ENCODE measurements around the gene MASP2. TPM values are rescaled to one million over a fixed set of nuclear protein-coding genes. Genes with fewer than 3 reads are reported as not detected.
"Not testable (repeated sequence)": the region's sequence is repeated elsewhere in the genome, so short reads cannot be mapped to it uniquely, and the experiment has no call there.

MASP2 gene
- total RNA-seq, 4 donors from 2014 or later, result 0.53 TPM; not detected in 3

GRCh38 chr1:11024874-11025203 is 22.2 kb downstream of the MASP2 start:
- DNase-seq (ENCODE audit: low spot score in 2 of 2), result no peak
- no peak overlapping the region for H3K4me3 ChIP-seq
- H3K27me3 ChIP-seq, result no peaks in the 10 kb centered on the region
- H3K4me1 ChIP-seq, result peaks cover 6% of the 10 kb centered on the region
- H3K9me3 ChIP-seq, result no peaks in the 10 kb centered on the region
- TF ChIP-seq POLR2A (IDR thresholded peaks at IDR 0.05), result no peak
- TF ChIP-seq EP300 (IDR thresholded peaks at IDR 0.05), result no peak
- no peak for TF ChIP-seq POLR2AphosphoS5 (IDR thresholded peaks at IDR 0.05)
- TF ChIP-seq CTCF (IDR thresholded peaks at IDR 0.05), result no peak
- 78% methylated on average over 2 of the region's 2 CpGs for WGBS
- no peak overlapping the region for H3K27ac ChIP-seq
- peaks cover 79% of the 10 kb centered on the region for H3K36me3 ChIP-seq

DNA sequence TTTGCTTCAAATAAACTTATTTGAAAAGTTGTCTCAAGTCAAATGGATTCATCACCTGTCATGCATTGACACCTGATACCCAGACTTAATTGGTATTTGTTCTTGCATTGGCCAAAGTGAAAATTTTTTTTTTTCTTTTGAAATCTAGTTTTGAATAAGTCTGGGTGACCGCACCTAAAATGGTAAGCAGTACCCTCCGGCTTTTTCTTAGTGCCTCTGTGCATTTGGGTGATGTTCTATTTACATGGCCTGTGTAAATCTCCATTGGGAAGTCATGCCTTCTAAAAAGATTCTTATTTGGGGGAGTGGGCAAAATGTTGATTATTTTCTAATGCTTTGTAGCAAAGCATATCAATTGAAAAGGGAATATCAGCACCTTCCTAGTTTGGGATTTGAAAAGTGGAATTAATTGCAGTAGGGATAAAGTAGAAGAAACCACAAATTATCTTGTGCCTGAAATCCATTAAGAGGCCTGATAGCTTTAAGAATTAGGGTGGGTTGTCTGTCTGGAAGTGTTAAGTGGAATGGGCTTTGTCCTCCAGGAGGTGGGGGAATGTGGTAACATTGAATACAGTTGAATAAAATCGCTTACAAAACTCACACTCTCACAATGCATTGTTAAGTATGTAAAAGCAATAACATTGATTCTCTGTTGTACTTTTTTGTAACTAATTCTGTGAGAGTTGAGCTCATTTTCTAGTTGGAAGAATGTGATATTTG is 22.7 kb downstream of the MASP2 start:
- H3K27me3 ChIP-seq, result no peaks in the 10 kb centered on the region
- H3K4me3 ChIP-seq, result no peak overlapping the region
- H3K36me3 ChIP-seq, result peaks cover 84% of the 10 kb centered on the region
- DNase-seq (ENCODE audit: low spot score in 2 of 2), result no peak
- TF ChIP-seq POLR2AphosphoS5 (IDR thresholded peaks at IDR 0.05) (no peak), CTCF (IDR thresholded peaks at IDR 0.05) (no peak), EP300 (IDR thresholded peaks at IDR 0.05) (no peak), POLR2A (IDR thresholded peaks at IDR 0.05) (no peak)
- H3K9me3 ChIP-seq, result no peaks in the 10 kb centered on the region
- peaks cover 6% of the 10 kb centered on the region for H3K4me1 ChIP-seq
- WGBS, result 90% methylated on average over 3 of the region's 3 CpGs
- H3K27ac ChIP-seq, result no peak overlapping the region

DNA sequence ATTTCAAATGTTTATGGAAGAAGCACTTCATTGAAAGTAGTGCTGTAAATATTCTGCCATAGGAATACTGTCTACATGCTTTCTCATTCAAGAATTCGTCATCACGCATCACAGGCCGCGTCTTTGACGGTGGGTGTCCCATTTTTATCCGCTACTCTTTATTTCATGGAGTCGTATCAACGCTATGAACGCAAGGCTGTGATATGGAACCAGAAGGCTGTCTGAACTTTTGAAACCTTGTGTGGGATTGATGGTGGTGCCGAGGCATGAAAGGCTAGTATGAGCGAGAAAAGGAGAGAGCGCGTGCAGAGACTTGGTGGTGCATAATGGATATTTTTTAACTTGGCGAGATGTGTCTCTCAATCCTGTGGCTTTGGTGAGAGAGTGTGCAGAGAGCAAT is 23.8 kb downstream of the MASP2 start:
- no peaks in the 10 kb centered on the region for H3K27me3 ChIP-seq
- no peak for DNase-seq (ENCODE audit: low spot score in 2 of 2)
- H3K36me3 ChIP-seq, result peaks cover 94% of the 10 kb centered on the region
- H3K4me1 ChIP-seq, result peaks cover 6% of the 10 kb centered on the region
- H3K27ac ChIP-seq, result no peak overlapping the region
- H3K4me3 ChIP-seq, result no peak overlapping the region
- no peaks in the 10 kb centered on the region for H3K9me3 ChIP-seq
- TF ChIP-seq POLR2A (IDR thresholded peaks at IDR 0.05) (no peak), CTCF (IDR thresholded peaks at IDR 0.05) (no peak), EP300 (IDR thresholded peaks at IDR 0.05) (no peak), POLR2AphosphoS5 (IDR thresholded peaks at IDR 0.05) (no peak)
- WGBS, result 89% methylated on average over 14 of the region's 14 CpGs

GRCh38 chr1:11019971-11020370 is 27.1 kb downstream of the MASP2 start:
- WGBS, result 91% methylated on average over 7 of the region's 7 CpGs

GRCh38 chr1:11019358-11019757 is 27.7 kb downstream of the MASP2 start:
- not testable (repeated sequence) for H3K4me3 ChIP-seq; DNase-seq (ENCODE audit: low spot score in 2 of 2); H3K9me3 ChIP-seq; H3K27me3 ChIP-seq; H3K27ac ChIP-seq
- peaks cover 16% of the 10 kb centered on the region for H3K4me1 ChIP-seq
- peaks cover 97% of the 10 kb centered on the region for H3K36me3 ChIP-seq
- WGBS, result 94% methylated on average over 8 of the region's 8 CpGs

More at GRCh38 chr1:11019971-11020370, 27.1 kb downstream of the MASP2 start:
- Histone ChIP-seq H3K4me3 (no peak overlapping the region), H3K36me3 (peaks cover 97% of the 10 kb centered on the region), H3K4me1 (peaks cover 10% of the 10 kb centered on the region), H3K9me3 (no peaks in the 10 kb centered on the region), H3K27me3 (no peaks in the 10 kb centered on the region), H3K27ac (no peak overlapping the region)
- DNase-seq (ENCODE audit: low spot score in 2 of 2), result no peak
- TF ChIP-seq EP300 (IDR thresholded peaks at IDR 0.05) (no peak), POLR2A (IDR thresholded peaks at IDR 0.05) (no peak), POLR2AphosphoS5 (IDR thresholded peaks at IDR 0.05) (no peak)

DNA sequence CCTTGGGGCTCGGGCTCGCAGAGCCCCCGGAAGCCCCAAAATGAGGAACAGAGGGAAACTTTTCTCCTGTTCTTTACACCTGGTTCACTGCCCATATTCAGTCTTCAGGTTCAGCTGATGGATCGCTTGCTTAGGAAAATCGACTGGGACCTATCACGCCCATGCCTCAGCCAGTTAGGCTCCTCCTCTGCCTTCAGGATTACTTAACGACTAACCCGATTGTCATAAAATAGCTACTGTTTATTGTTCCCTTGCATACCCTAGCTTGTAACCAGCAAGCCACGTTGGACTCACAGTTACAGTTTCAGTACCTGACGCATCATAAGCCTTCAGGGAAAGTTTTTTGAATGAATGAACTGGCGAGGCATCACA is 33.9 kb downstream of the MASP2 start:
- Histone ChIP-seq H3K9me3 (no peaks in the 10 kb centered on the region), H3K27ac (peak overlapping the region; percentile 99), H3K4me3 (peak overlapping the region; percentile 99), H3K36me3 (peaks cover 44% of the 10 kb centered on the region), H3K27me3 (no peaks in the 10 kb centered on the region), H3K4me1 (peaks cover 33% of the 10 kb centered on the region)
- no peak for DNase-seq (ENCODE audit: low spot score in 2 of 2)
- WGBS, result 1% methylated on average over 11 of the region's 11 CpGs
- TF ChIP-seq EP300 (IDR thresholded peaks at IDR 0.05), result no peak
- no peak for TF ChIP-seq POLR2A (IDR thresholded peaks at IDR 0.05)
- TF ChIP-seq POLR2AphosphoS5 (IDR thresholded peaks at IDR 0.05), result no peak
- no peak for TF ChIP-seq CTCF (IDR thresholded peaks at IDR 0.05)
